Measurements from ENCODE around the gene RAB3IP.

DNA sequence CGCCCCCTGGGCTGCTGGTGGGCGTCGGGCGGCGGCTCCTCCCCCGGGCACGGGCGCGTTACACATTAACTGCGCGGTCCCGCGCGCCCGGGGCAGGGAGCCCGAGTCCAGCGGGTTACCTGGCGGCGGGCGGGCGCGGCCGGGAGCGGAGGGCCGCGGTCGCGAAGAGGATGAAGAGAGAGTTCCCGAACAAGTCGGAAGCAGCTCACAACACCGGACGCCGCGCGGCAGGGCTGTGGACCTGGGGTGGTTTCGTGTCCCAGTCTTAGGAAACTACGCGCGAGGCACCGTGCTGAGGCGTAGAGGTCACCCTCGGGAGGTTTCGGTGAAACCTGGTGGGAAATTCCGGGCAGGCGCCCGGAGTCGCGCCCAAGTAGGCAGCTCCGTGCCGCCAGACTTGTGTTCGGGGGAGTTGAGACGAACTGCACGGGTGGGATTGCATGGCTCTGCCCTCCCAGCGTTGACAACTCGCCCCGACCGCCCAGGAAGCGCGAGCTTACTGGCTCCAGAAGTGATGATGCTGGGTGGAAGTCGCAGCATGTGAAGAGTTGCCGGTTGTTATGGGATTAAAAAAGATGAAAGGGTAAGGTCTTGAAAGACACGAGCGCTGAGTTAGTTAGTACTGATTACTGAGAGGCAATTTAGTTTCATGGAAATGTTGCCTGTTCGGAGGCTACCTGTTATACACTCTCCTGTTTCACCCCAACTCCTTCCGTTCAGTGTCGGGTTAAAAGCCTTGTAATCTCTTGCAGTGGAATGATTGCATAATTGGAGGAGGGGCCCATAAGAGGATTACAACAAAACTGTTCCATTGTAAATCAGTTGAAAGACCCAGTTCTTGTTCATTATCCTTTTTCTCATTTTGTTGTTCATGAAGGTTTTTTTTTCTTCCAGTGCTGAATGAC, 879 bp downstream of the RAB3IP start:
- TF ChIP-seq EZH2 (IDR thresholded peaks at IDR 0.05; ENCODE audit: borderline replicate concordance, low read depth, low read length, severe bottlenecking) = no peak
- TF ChIP-seq, protein P1, sequence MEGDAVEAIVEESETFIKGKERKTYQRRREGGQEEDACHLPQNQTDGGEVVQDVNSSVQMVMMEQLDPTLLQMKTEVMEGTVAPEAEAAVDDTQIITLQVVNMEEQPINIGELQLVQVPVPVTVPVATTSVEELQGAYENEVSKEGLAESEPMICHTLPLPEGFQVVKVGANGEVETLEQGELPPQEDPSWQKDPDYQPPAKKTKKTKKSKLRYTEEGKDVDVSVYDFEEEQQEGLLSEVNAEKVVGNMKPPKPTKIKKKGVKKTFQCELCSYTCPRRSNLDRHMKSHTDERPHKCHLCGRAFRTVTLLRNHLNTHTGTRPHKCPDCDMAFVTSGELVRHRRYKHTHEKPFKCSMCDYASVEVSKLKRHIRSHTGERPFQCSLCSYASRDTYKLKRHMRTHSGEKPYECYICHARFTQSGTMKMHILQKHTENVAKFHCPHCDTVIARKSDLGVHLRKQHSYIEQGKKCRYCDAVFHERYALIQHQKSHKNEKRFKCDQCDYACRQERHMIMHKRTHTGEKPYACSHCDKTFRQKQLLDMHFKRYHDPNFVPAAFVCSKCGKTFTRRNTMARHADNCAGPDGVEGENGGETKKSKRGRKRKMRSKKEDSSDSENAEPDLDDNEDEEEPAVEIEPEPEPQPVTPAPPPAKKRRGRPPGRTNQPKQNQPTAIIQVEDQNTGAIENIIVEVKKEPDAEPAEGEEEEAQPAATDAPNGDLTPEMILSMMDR (IDR thresholded peaks at IDR 0.05; ENCODE audit: borderline replicate concordance, extremely low read depth, low read length, poor library complexity, severe bottlenecking) = no peak
